Measurements from ENCODE around the gene CAMK1D.
A peak's percentile ranks its signal among the peaks of the same experiment; 100 is the strongest.
"Not testable (repeated sequence)": the region's sequence is repeated elsewhere in the genome, so short reads cannot be mapped to it uniquely, and the experiment has no call there.

The CAMK1D gene

GRCh38 chr10:12348870-12349628, at the start of gene CAMK1D:
Gene CAMK1D (plus strand): TSS chr10:12349547.
- peak within 1 kb of the TSS; percentile 88 for H3K4me3 ChIP-seq (ENCODE audit: low read depth, low read length)
- peak; percentile 95 for DNase-seq (ENCODE audit: low read depth)
- peak; percentile 36 for TF ChIP-seq CTCF (IDR thresholded peaks at IDR 0.05; ENCODE audit: insufficient read depth, low read depth, low read length, missing control alignments)

- not testable (repeated sequence) for DNase-seq (ENCODE audit: low read depth); H3K4me3 ChIP-seq (ENCODE audit: low read depth, low read length)
Measured at GRCh38 chr10:12301036-12301435, 48.3 kb upstream of the CAMK1D start.

GRCh38 chr10:12308057-12308456, 41.3 kb upstream of the CAMK1D start:
- no peak for DNase-seq (ENCODE audit: low read depth)
- TF ChIP-seq CTCF (IDR thresholded peaks at IDR 0.05; ENCODE audit: insufficient read depth, low read depth, low read length, missing control alignments) = no peak
- H3K4me3 ChIP-seq (ENCODE audit: low read depth, low read length) = no peak overlapping the region

GRCh38 chr10:12308736-12309375, 40.5 kb upstream of the CAMK1D start:
- TF ChIP-seq CTCF (IDR thresholded peaks at IDR 0.05; ENCODE audit: insufficient read depth, low read depth, low read length, missing control alignments) = no peak
- H3K4me3 ChIP-seq (ENCODE audit: low read depth, low read length) = no peak overlapping the region
- no peak for DNase-seq (ENCODE audit: low read depth)

GRCh38 chr10:12309783-12310182, 39.6 kb upstream of the CAMK1D start:
- H3K4me3 ChIP-seq (ENCODE audit: low read depth, low read length); DNase-seq (ENCODE audit: low read depth): not testable (repeated sequence)

- DNase-seq (ENCODE audit: low read depth) = no peak
- H3K4me3 ChIP-seq (ENCODE audit: low read depth, low read length) = no peak overlapping the region
- TF ChIP-seq CTCF (IDR thresholded peaks at IDR 0.05; ENCODE audit: insufficient read depth, low read depth, low read length, missing control alignments) = no peak
Measured at GRCh38 chr10:12314836-12315235, 34.5 kb upstream of the CAMK1D start.

- no peak for DNase-seq (ENCODE audit: low read depth)
- no peak for TF ChIP-seq CTCF (IDR thresholded peaks at IDR 0.05; ENCODE audit: insufficient read depth, low read depth, low read length, missing control alignments)
- H3K4me3 ChIP-seq (ENCODE audit: low read depth, low read length) = no peak overlapping the region
Measured at GRCh38 chr10:12319076-12319475, 30.3 kb upstream of the CAMK1D start.

- H3K4me3 ChIP-seq (ENCODE audit: low read depth, low read length) = no peak overlapping the region
- no peak for DNase-seq (ENCODE audit: low read depth)
- no peak for TF ChIP-seq CTCF (IDR thresholded peaks at IDR 0.05; ENCODE audit: insufficient read depth, low read depth, low read length, missing control alignments)
Measured at GRCh38 chr10:12320892-12321291, 28.5 kb upstream of the CAMK1D start.
